NOMO-1 (cell line): ENCODE data around the gene PLXNB3.

Experiments used
- DNase-seq, 2 experiments: peaks; one replicate each; lab custom pipeline; 2025; ENCODE audit not compliant: unreplicated experiment in 2 of 2; lab: John Stamatoyannopoulos, UW

The PLXNB3 gene

DNA sequence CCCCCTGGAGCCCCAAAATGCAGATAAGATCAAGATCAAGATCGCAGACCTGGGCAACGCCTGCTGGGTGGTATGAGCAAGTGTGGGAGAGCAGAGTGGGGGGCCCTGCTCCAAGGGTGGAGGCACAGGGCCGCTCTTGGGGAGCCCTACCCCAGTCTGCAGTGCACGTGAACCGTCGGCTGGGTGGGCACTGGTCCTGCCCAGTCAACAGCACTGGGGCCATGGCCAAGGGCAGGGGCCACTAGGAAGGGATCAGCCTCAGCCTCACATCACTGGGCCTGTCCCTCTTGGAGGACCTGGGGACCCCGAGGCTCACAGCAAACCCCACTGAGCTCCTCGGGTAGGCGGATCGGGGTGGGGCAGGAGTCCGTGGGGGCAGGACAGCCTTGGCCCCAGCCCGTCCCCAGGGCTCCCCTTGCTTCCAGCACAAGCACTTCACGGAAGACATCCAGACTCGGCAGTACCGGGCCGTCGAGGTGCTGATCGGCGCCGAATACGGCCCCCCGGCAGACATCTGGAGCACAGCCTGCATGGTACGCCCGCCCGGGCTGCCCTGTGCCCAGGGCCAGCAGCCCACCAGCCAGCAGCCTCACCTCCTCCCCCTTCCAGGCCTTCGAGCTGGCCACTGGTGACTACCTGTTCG, 20.4 kb downstream of the PLXNB3 start:
- DNase-seq: no peak

- DNase-seq: no peak
These were observed 22.6 kb downstream of the PLXNB3 start for GRCh38 chrX:153786669-153787068.

GRCh38 chrX:153789654-153790053, 25.6 kb downstream of the PLXNB3 start:
- DNase-seq: no peak

- DNase-seq: no peak
These were observed 27.2 kb downstream of the PLXNB3 start for GRCh38 chrX:153791104-153791852.

GRCh38 chrX:153792368-153792767, 28.3 kb downstream of the PLXNB3 start:
- no peak for DNase-seq

DNA sequence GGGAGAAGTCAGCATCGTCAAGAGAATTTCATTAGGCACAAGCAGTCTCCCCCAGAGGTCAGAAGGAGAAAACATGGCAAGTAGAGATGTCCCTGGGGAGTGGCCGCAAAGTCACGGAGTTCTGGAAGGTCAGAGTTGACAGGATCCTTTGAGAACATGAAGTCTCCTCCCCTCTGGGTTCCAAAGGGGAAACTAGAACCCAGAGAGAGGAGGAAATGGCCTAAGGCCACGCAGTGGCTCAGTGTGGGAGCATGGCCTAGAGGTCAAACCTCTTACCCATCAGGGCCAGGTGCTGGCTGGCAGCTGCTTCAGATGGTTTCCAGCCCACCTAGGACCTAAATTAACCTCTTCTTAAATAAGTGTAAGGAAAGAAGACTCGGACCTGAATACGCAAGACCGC, 29.2 kb downstream of the PLXNB3 start:
- DNase-seq: no peak

GRCh38 chrX:153794018-153794896, 30.2 kb downstream of the PLXNB3 start, which contains the start of the genes IDH3G and SSR4:
Gene IDH3G, minus strand, starts transcription at chrX:153794375. Its CDS starts 49 bp downstream, at chrX:153794326.
Gene SSR4, plus strand, starts transcription at chrX:153794668. Its CDS starts 20 bp downstream, at chrX:153794688.
- DNase-seq: peak; percentile 92 to 96

GRCh38 chrX:153794897-153795816, 31.1 kb downstream of the PLXNB3 start:
- no peak for DNase-seq

DNA sequence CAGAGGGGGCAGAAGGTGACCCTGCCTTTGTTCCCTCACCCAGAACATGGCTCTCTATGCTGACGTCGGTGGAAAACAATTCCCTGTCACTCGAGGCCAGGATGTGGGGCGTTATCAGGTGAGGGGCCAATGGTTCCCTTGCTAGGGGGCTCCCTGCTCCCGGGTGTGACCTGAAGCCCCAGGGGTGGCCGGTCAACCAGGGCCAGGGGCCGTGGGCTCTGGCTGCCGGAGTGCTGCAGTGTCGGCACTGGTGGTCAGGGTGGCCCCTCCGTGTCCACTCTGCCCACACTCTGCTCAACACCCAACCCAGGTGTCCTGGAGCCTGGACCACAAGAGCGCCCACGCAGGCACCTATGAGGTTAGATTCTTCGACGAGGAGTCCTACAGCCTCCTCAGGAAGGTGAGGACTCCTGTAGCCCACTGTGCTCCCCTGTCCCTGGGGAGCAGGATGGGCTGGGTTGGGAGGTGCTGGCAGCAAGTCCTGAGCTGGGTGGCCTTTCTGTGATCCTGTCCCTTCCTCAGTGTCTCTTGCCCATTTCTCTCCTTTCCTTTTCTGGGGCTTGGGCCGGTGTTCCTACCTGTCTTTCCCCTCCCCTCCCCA, 33.5 kb downstream of the PLXNB3 start:
- DNase-seq: no peak

DNA sequence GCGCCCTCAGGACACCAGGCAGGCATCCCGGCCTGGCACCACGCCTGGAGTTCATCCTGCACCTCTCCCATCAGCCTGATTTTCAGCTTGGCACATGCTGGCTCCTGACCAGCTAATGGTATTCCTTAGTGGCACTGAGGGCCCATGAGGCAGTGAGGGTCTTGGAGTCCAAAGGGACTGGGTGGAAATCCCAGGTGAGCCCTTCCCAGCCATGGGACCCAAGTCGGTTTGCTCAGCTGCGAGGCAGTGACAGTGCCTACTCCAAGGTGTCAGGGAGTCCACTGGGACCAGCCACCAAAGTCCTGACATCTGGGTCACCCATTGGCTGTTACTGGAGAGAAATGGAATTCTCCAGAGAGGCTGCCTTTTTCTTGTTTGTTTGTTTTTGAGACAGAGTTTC, 35.3 kb downstream of the PLXNB3 start:
- no peak for DNase-seq

- DNase-seq: no peak
These were observed 36.2 kb downstream of the PLXNB3 start for GRCh38 chrX:153800177-153800722.

- DNase-seq: no peak
These were observed 36.7 kb downstream of the PLXNB3 start for GRCh38 chrX:153800746-153801145.

GRCh38 chrX:153801669-153802068, 37.6 kb downstream of the PLXNB3 start:
- DNase-seq: no peak

- DNase-seq: no peak
These were observed 38.5 kb downstream of the PLXNB3 start for GRCh38 chrX:153802513-153803045.

DNA sequence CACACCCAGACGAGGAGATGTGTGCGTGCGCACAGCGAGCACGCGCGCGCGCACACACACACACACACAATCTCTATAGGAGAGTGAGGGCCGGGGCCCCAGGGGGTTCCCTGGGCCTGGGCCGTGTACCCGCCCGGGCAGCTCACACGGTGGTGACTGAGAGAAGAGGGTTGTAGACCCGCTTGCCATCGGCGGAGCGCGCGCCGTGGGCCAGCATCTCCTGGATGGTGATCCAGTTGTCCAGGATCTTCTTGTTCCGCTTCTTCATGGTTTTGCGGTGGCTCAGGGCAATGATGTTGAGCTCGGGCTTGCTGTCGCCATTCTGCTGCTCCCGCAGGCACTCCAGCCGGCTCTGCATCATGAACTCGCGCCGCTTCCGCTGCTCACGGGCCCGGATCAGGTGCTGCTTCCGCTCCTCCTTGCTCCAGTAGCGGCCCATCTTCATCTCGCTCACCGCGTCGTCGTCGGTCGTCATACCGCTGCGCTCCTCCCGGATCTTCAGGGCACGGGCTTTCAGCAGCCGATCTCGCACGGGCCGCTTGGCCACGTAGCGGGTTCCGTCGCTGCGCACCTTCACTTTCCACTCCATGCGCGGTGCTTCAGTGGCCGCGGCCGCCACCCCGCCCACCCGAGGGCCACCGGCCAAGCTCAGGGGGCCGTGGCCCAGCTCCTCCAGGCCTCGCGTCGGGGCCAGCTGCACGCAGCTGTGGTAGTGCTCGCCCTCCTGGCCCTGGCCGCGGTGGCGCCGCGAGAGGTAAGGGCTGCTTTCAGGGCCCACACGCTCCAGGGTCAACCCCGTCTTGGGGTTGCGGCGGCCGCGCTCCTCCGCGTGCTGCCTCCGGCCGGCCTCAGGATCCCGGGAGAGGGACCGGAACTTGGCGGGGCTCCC, 39.4 kb downstream of the PLXNB3 start:
- DNase-seq: no peak

GRCh38 chrX:153804100-153804595, 40.1 kb downstream of the PLXNB3 start:
- no peak for DNase-seq

DNA sequence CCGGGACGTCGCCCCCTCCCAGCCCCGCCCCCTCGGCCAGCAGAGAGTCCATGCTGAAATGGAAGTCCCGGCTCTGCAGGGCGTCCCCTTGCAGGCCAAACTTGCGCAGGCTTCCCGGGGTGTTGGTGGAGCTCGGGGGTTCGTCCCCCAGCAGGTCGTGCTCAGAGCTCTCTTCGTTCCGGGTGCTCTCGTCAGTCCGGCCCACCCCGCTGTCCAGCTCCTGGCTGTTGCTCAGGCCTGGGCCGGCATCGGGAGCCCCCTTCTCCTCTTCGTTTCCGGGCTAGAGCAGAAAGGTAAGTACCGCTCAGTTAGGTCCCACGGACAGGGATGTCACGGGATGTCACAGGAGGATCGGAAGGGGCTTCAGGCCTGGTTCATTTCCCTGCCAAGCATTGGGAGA, 40.6 kb downstream of the PLXNB3 start:
- no peak for DNase-seq

DNA sequence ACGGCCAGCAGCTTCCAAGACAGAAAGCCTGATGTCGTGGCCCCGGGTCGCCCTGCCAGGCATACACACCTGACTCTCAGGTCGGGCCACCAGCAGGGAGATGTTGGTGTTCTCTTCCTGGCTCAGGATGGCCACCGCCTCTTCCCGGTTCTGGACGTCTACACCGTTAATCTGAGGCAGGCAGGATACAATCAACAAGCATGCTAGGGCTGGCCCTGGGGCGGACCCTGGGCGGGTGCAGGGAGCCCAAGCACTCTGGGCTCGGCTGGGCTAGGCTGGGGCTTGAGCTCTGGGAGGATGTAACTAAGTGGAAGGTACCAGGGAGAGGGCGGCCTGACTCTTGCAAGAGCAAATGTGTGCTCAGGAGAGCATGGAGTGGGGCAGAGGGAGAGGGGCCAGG, 41.4 kb downstream of the PLXNB3 start:
- DNase-seq: no peak
